Liver (tissue), 3 donors: ENCODE measurements around the gene HOOK2.

Source experiments
- CTCF ChIP-seq: fragments of 150-350 bp; IDR thresholded peaks from 2 replicates; pipeline ENCODE4 v1.5.1; 2017; ENCODE audit warnings: improper control_type of control experiment, low read depth, low read length; ENCODE audit not compliant: missing input control
- EGR1 ChIP-seq, 2 donors: IDR thresholded peaks; 2 replicates each; pipeline ENCODE4 v1.6.1; 2016 to 2018; ENCODE audit warnings: antibody characterized with exemption in 2 of 2, low read depth in 2 of 2
- HNF4A ChIP-seq, 2 donors: conservative IDR thresholded peaks; 2 replicates each; pipeline ENCODE4 v1.6.1; 2016; ENCODE audit warnings: antibody characterized with exemption in 2 of 2, mild to moderate bottlenecking in 2 of 2
- JUND ChIP-seq, 2 donors: IDR thresholded peaks; 2 replicates each; pipeline ENCODE4 v1.6.1; 2016; ENCODE audit warnings: antibody characterized with exemption in 2 of 2
- RXRA ChIP-seq, 2 donors: IDR thresholded peaks; 2 replicates each; pipeline ENCODE4 v1.6.1; 2017 to 2018; ENCODE audit warnings: antibody characterized with exemption in 2 of 2, mild to moderate bottlenecking in 1 of 2
- SP1 ChIP-seq: IDR thresholded peaks from 2 replicates; pipeline ENCODE4 v1.6.1; 2018; ENCODE audit warnings: antibody characterized with exemption, mild to moderate bottlenecking
- TAF1 ChIP-seq: conservative IDR thresholded peaks from 2 replicates; pipeline ENCODE4 v1.6.1; 2016; ENCODE audit warnings: antibody characterized with exemption, mild to moderate bottlenecking
- YY1 ChIP-seq: IDR thresholded peaks from 2 replicates; pipeline ENCODE4 v1.6.1; 2016; ENCODE audit warnings: antibody characterized with exemption, mild to moderate bottlenecking
- donor health status: healthy.
- donor health status: healthy.

GRCh38 chr19:12778017-12778904 lies 2.9 kb upstream of the HOOK2 start:
- TF ChIP-seq JUND (IDR thresholded peaks at IDR 0.05), result no peak
- TF ChIP-seq CTCF, result no peak
- TF ChIP-seq HNF4A (conservative IDR thresholded peaks at IDR 0.05), result peak in 1 of 2 donors; percentile 19
- no peak for TF ChIP-seq EGR1 (IDR thresholded peaks at IDR 0.05; ENCODE audit: low read depth in 2 of 2)
- peak; percentile 53 for TF ChIP-seq SP1
- TF ChIP-seq TAF1, result no peak
- TF ChIP-seq YY1, result peak; percentile 43
- TF ChIP-seq RXRA (IDR thresholded peaks at IDR 0.05), result peak in 1 of 2 donors; percentile 11
